ENCODE results near the gene OR52H1. TPM values are rescaled to one million over a fixed set of nuclear protein-coding genes. Genes with fewer than 3 reads are reported as not detected.

The OR52H1 gene
- total RNA-seq, 1 experiment from 2014 or later: not detected

DNA sequence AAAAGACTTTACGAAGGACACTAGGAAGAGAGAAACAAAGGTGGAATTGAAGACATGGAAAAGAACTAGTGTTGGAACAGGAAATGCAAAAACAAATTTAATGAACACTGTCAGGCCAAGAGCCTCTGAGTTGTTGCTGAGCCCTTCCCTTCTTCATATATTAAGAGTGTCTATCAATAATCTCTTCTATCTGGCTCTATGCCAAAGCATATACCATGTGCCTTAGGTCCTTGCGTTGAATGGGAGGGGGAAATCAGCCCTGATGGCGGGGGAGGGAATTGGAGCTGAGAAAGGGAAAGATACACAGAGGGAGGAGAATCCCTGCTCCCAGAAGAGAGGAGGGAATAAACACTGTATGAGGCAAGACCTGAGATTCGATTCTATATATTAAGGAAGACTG, 26.8 kb upstream of the OR52H1 start:
- CTCF ChIA-PET: no interaction called here
- POLR2A ChIA-PET (ENCODE audit: low non-redundant PET): no interaction called here

DNA sequence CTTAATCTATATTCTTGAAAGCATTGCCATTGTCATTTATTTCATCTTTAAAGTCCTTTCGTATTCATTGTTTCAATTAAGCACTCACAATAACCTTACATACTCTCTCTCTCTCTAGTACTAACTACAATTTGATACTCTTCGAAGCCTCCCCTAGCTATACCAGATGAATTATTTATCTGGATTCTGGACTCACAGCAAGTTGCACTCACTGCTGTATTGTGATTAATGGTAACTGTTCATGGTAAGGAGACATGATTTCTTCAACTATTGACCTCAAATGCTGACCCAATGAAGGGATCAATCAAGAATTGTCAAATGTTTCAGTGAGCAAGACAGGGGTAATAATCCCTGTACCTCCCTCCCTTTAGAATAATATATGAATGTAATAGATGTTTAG, 26.3 kb upstream of the OR52H1 start:
- Histone ChIP-seq H3K36me3 (ENCODE audit: insufficient read depth, low read length, poor library complexity, severe bottlenecking) (no peaks in the 10 kb centered on the region), H3K4me1 (ENCODE audit: insufficient read depth, low read length, poor library complexity, severe bottlenecking) (no peaks in the 10 kb centered on the region), H3K4me3 (ENCODE audit: low read depth, low read length, poor library complexity, severe bottlenecking) (no peak overlapping the region), H3K9me3 (ENCODE audit: low read depth, low read length, poor library complexity, severe bottlenecking) (no peaks in the 10 kb centered on the region), H3K27ac (ENCODE audit: low read depth, low read length, poor library complexity, severe bottlenecking) (no peak overlapping the region), H3K27me3 (replicated peaks; ENCODE audit: insufficient read depth, low read depth, low read length, poor library complexity) (no peaks in the 10 kb centered on the region)
- ChIA-PET CTCF (no interaction called here), POLR2A (ENCODE audit: low non-redundant PET) (no interaction called here)
- TF ChIP-seq, protein P1, sequence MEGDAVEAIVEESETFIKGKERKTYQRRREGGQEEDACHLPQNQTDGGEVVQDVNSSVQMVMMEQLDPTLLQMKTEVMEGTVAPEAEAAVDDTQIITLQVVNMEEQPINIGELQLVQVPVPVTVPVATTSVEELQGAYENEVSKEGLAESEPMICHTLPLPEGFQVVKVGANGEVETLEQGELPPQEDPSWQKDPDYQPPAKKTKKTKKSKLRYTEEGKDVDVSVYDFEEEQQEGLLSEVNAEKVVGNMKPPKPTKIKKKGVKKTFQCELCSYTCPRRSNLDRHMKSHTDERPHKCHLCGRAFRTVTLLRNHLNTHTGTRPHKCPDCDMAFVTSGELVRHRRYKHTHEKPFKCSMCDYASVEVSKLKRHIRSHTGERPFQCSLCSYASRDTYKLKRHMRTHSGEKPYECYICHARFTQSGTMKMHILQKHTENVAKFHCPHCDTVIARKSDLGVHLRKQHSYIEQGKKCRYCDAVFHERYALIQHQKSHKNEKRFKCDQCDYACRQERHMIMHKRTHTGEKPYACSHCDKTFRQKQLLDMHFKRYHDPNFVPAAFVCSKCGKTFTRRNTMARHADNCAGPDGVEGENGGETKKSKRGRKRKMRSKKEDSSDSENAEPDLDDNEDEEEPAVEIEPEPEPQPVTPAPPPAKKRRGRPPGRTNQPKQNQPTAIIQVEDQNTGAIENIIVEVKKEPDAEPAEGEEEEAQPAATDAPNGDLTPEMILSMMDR (conservative IDR thresholded peaks at IDR 0.05; ENCODE audit: low read depth, low read length): no peak
- TF ChIP-seq EZH2 (IDR thresholded peaks at IDR 0.05; ENCODE audit: borderline replicate concordance, low read depth, low read length, poor library complexity, severe bottlenecking): no peak
- no TSS peak for BruUV-seq (replicated peaks)
- DNase-seq (ENCODE audit: low spot score): no peak
- intact Hi-C loops (cut with micrococcal nuclease; ENCODE audit: unreplicated experiment): no loop called here

More for the DNA sequence above, 26.8 kb upstream of the OR52H1 start:
- no TSS peak for BruUV-seq (replicated peaks)
- DNase-seq (ENCODE audit: low spot score): no peak
- H3K9me3 ChIP-seq (ENCODE audit: low read depth, low read length, poor library complexity, severe bottlenecking): no peaks in the 10 kb centered on the region
- intact Hi-C loops (cut with micrococcal nuclease; ENCODE audit: unreplicated experiment): no loop called here
- TF ChIP-seq, protein P1 (conservative IDR thresholded peaks at IDR 0.05; ENCODE audit: low read depth, low read length): no peak
- TF ChIP-seq EZH2 (IDR thresholded peaks at IDR 0.05; ENCODE audit: borderline replicate concordance, low read depth, low read length, poor library complexity, severe bottlenecking): no peak
- H3K4me3 ChIP-seq (ENCODE audit: low read depth, low read length, poor library complexity, severe bottlenecking): no peak overlapping the region
- H3K27ac ChIP-seq (ENCODE audit: low read depth, low read length, poor library complexity, severe bottlenecking): no peak overlapping the region
- H3K36me3 ChIP-seq (ENCODE audit: insufficient read depth, low read length, poor library complexity, severe bottlenecking): no peaks in the 10 kb centered on the region
- H3K4me1 ChIP-seq (ENCODE audit: insufficient read depth, low read length, poor library complexity, severe bottlenecking): no peaks in the 10 kb centered on the region
- no peaks in the 10 kb centered on the region for H3K27me3 ChIP-seq (replicated peaks; ENCODE audit: insufficient read depth, low read depth, low read length, poor library complexity)

- no peak for DNase-seq (ENCODE audit: low spot score)
- Histone ChIP-seq H3K4me1 (ENCODE audit: insufficient read depth, low read length, poor library complexity, severe bottlenecking) (no peaks in the 10 kb centered on the region), H3K27ac (ENCODE audit: low read depth, low read length, poor library complexity, severe bottlenecking) (no peak overlapping the region), H3K36me3 (ENCODE audit: insufficient read depth, low read length, poor library complexity, severe bottlenecking) (no peaks in the 10 kb centered on the region), H3K9me3 (ENCODE audit: low read depth, low read length, poor library complexity, severe bottlenecking) (no peaks in the 10 kb centered on the region), H3K4me3 (ENCODE audit: low read depth, low read length, poor library complexity, severe bottlenecking) (no peak overlapping the region), H3K27me3 (replicated peaks; ENCODE audit: insufficient read depth, low read depth, low read length, poor library complexity) (no peaks in the 10 kb centered on the region)
- TF ChIP-seq, protein P1 (conservative IDR thresholded peaks at IDR 0.05; ENCODE audit: low read depth, low read length): no peak
- no peak for TF ChIP-seq EZH2 (IDR thresholded peaks at IDR 0.05; ENCODE audit: borderline replicate concordance, low read depth, low read length, poor library complexity, severe bottlenecking)
- intact Hi-C loops (cut with micrococcal nuclease; ENCODE audit: unreplicated experiment): no loop called here
- ChIA-PET POLR2A (ENCODE audit: low non-redundant PET) (no interaction called here), CTCF (no interaction called here)
- no TSS peak for BruUV-seq (replicated peaks)
Observed at GRCh38 chr11:5564259-5565019, 16.1 kb upstream of the OR52H1 start.
